DMS 273 (cell line): ENCODE measurements around the gene SQOR.
A peak's percentile ranks its signal among the peaks of the same experiment; 100 is the strongest.

Experiments
- DNase-seq: peaks from one replicate; lab custom pipeline; 2025; ENCODE audit not compliant: unreplicated experiment; lab: John Stamatoyannopoulos, UW

The SQOR gene

GRCh38 chr15:45634432-45635190 lies at the start of gene SQOR:
Gene SQOR, plus strand, starts transcription at chr15:45635029. Its CDS starts 23,895 bp downstream, at chr15:45658924.
- peak; percentile 74 for DNase-seq

- no peak for DNase-seq
These were observed 49.6 kb upstream of the SQOR start for GRCh38 chr15:45585069-45585791.

- peak; percentile 16 for DNase-seq
These were observed 48.7 kb upstream of the SQOR start for GRCh38 chr15:45586125-45586524.

- no peak for DNase-seq
These were observed 48.2 kb upstream of the SQOR start for GRCh38 chr15:45586601-45587094.

GRCh38 chr15:45587095-45587862 lies 47.5 kb upstream of the SQOR start, which contains the start of gene BLOC1S6:
Gene BLOC1S6, plus strand, starts transcription at chr15:45587379. Its CDS starts 65 bp downstream, at chr15:45587444.
- peak; percentile 93 for DNase-seq

- no peak for DNase-seq
These were observed 47.0 kb upstream of the SQOR start for GRCh38 chr15:45587863-45588170.

GRCh38 chr15:45588219-45588875 lies 46.5 kb upstream of the SQOR start:
- DNase-seq: peak; percentile 2

- DNase-seq: no peak
These were observed 45.6 kb upstream of the SQOR start for GRCh38 chr15:45589256-45589655.

GRCh38 chr15:45594319-45594718 lies 40.5 kb upstream of the SQOR start:
- DNase-seq: no peak

GRCh38 chr15:45594835-45595530 lies 39.8 kb upstream of the SQOR start:
- no peak for DNase-seq

- DNase-seq: no peak
These were observed 30.9 kb upstream of the SQOR start for GRCh38 chr15:45603881-45604280.

GRCh38 chr15:45604326-45604725 lies 30.5 kb upstream of the SQOR start:
- no peak for DNase-seq

- no peak for DNase-seq
These were observed 28.4 kb upstream of the SQOR start for GRCh38 chr15:45606413-45606812.

GRCh38 chr15:45606841-45607240 lies 28.0 kb upstream of the SQOR start:
- no peak for DNase-seq

- peak; percentile 38 for DNase-seq
These were observed 23.5 kb upstream of the SQOR start for GRCh38 chr15:45611305-45611704.

GRCh38 chr15:45612790-45613415 lies 21.9 kb upstream of the SQOR start:
- DNase-seq: no peak

GRCh38 chr15:45616901-45617323 lies 17.9 kb upstream of the SQOR start:
- DNase-seq: no peak

- peak; percentile 34 for DNase-seq
These were observed 16.0 kb upstream of the SQOR start for GRCh38 chr15:45618813-45619212.

- no peak for DNase-seq
These were observed 6.7 kb upstream of the SQOR start for GRCh38 chr15:45628136-45628535.
